Measurements from ENCODE around the gene PTPN2.

DNA sequence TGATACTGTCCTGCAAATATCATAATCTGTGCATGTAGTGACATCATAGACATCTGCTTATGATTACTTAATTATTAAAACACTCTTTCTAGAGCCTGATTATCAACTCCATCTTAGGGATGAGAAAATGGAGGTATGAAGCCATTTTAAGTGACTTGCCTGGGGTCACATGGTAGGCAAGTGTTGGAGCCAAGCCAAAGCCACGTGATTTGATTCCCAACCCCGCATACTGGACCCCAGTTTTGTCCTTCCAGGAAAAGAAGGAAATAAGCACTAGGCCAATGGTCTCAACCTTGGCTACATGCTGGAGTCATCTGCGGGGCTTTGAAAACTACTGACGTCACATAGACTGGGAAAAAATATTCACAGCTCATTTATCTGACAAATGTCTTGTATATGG is 44.2 kb upstream of the PTPN2 start:
- TF ChIP-seq, protein P1, sequence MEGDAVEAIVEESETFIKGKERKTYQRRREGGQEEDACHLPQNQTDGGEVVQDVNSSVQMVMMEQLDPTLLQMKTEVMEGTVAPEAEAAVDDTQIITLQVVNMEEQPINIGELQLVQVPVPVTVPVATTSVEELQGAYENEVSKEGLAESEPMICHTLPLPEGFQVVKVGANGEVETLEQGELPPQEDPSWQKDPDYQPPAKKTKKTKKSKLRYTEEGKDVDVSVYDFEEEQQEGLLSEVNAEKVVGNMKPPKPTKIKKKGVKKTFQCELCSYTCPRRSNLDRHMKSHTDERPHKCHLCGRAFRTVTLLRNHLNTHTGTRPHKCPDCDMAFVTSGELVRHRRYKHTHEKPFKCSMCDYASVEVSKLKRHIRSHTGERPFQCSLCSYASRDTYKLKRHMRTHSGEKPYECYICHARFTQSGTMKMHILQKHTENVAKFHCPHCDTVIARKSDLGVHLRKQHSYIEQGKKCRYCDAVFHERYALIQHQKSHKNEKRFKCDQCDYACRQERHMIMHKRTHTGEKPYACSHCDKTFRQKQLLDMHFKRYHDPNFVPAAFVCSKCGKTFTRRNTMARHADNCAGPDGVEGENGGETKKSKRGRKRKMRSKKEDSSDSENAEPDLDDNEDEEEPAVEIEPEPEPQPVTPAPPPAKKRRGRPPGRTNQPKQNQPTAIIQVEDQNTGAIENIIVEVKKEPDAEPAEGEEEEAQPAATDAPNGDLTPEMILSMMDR (IDR thresholded peaks at IDR 0.05) = no peak
- TF ChIP-seq POLR2A (IDR thresholded peaks at IDR 0.05) = no peak
